ENCODE results near the gene LDHD. TPM values are rescaled to one million over a fixed set of nuclear protein-coding genes. Genes with fewer than 3 reads are reported as not detected.

Gene LDHD
- polyA plus RNA-seq, 3 donors = 3.7 to 6.3 (median 5.4) TPM

DNA sequence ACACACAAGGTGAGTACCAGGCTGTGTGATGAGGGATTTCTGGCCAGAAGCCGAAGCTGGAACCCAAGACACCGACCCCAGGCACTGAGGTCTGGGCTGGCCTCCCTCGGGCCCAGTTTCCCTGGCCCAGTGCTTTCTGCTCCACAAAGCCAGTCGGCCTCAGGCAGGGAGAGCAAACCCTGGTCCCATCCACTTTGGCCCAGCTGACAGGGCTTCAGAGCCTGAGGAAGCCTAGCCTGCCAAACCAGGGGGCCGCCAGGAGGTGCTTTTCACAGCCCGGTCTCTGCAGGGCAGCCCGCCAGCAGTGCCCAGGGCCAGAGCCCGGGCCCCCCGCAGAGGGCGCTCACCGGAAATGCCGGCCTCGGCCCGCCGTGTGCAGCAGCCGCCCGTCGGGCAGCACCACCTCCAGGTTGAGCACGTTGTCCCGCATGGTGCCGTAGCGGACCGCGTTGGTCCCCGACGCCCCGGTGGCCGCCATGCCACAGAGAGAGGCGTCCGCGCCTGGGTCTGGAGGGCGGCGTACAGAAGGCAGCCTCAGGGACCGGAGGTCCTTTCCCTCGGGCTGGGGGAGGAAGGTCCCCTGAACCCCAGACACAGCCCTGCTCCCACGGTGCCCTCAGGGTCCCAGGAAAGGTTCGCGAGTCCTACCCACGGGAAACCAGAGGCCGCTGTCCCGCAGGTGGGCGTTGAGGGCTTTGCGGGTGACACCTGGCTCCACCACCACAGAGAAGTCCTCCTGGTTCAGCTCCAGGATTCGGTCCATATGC is 2.2 kb downstream of the LDHD start:
- H2AFZ ChIP-seq (ENCODE audit: insufficient read depth, low read depth, low read length, poor library complexity, severe bottlenecking) = no peak overlapping the region
- DNase-seq = no peak
- H3K27me3 ChIP-seq (ENCODE audit: control insufficient read depth in 2 of 2, insufficient read depth in 2 of 2, low read length in 2 of 2) = peaks cover 0 to 23% of the 10 kb centered on the region in 2 donors
- no peak overlapping the region for H3K4me2 ChIP-seq (replicated peaks; ENCODE audit: extremely low read depth, low read length, poor library complexity, severe bottlenecking)
- Mint-ChIP-seq H3K4me3 (no peak overlapping the region), H3K27ac (no peak overlapping the region), H3K27me3 (ENCODE audit: low read depth in 3 of 3) (peaks cover 22 to 32% (median 30%) of the 10 kb centered on the region in 3 donors), H3K36me3 (peaks cover 8 to 11% of the 10 kb centered on the region in 2 donors), H3K9me3 (peaks cover 0 to 11% (median 3%) of the 10 kb centered on the region in 7 donors), H3K4me1 (peaks cover 49% of the 10 kb centered on the region)
- no peak overlapping the region for H3K27ac ChIP-seq (ENCODE audit: low read depth in 1 of 2, low read length in 2 of 2)
- intact Hi-C loops (cut with micrococcal nuclease) = loop anchor here (5.0 kb wide), 2 partner anchors 52 to 117 kb away; partner anchors contain the start of gene ZNRF1 (in 1 of the 2)
- WGBS (ENCODE audit: insufficient coverage) = 96% methylated on average over 42 of the region's 44 CpGs
- no peaks in the 10 kb centered on the region for H4K20me1 ChIP-seq (ENCODE audit: insufficient read depth, low read length)
- H3K9me3 ChIP-seq (replicated peaks in 1 of 2; ENCODE audit: control insufficient read depth in 1 of 2, insufficient read depth in 1 of 2, low read length in 2 of 2) = no peaks in the 10 kb centered on the region
- no peak for TF ChIP-seq CTCF (IDR thresholded peaks at IDR 0.05)
- no peak overlapping the region for H3K9ac ChIP-seq (ENCODE audit: insufficient read depth, low read length, poor library complexity, severe bottlenecking)
- no peaks in the 10 kb centered on the region for H3K36me3 ChIP-seq (replicated peaks in 1 of 2; ENCODE audit: control insufficient read depth in 1 of 2, insufficient read depth in 2 of 2, low read length in 2 of 2)
- no peaks in the 10 kb centered on the region for H3K79me2 ChIP-seq (ENCODE audit: insufficient read depth, low read length)
- peaks cover 46 to 52% of the 10 kb centered on the region in 2 donors for H3K4me1 ChIP-seq (ENCODE audit: control insufficient read depth in 1 of 2, insufficient read depth in 2 of 2, low read length in 2 of 2)
- no peak overlapping the region for H3K4me3 ChIP-seq (replicated peaks in 1 of 3; ENCODE audit: low read depth in 2 of 3, low read length in 3 of 3)

GRCh38 chr16:75113541-75114121 is 2.9 kb downstream of the LDHD start:
- Histone ChIP-seq H3K27me3 (ENCODE audit: control insufficient read depth in 2 of 2, insufficient read depth in 2 of 2, low read length in 2 of 2) (peaks cover 0 to 23% of the 10 kb centered on the region in 2 donors), H4K20me1 (ENCODE audit: insufficient read depth, low read length) (no peaks in the 10 kb centered on the region), H3K9ac (ENCODE audit: insufficient read depth, low read length, poor library complexity, severe bottlenecking) (no peak overlapping the region), H3K4me2 (replicated peaks; ENCODE audit: extremely low read depth, low read length, poor library complexity, severe bottlenecking) (no peak overlapping the region), H3K4me3 (replicated peaks in 1 of 3; ENCODE audit: low read depth in 2 of 3, low read length in 3 of 3) (no peak overlapping the region), H2AFZ (ENCODE audit: insufficient read depth, low read depth, low read length, poor library complexity, severe bottlenecking) (no peak overlapping the region), H3K27ac (ENCODE audit: low read depth in 1 of 2, low read length in 2 of 2) (no peak overlapping the region), H3K36me3 (replicated peaks in 1 of 2; ENCODE audit: control insufficient read depth in 1 of 2, insufficient read depth in 2 of 2, low read length in 2 of 2) (no peaks in the 10 kb centered on the region), H3K4me1 (ENCODE audit: control insufficient read depth in 1 of 2, insufficient read depth in 2 of 2, low read length in 2 of 2) (peaks cover 54 to 59% of the 10 kb centered on the region in 2 donors), H3K79me2 (ENCODE audit: insufficient read depth, low read length) (no peaks in the 10 kb centered on the region), H3K9me3 (replicated peaks in 1 of 2; ENCODE audit: control insufficient read depth in 1 of 2, insufficient read depth in 1 of 2, low read length in 2 of 2) (no peaks in the 10 kb centered on the region)
- Mint-ChIP-seq H3K36me3 (peaks cover 11 to 14% of the 10 kb centered on the region in 2 donors), H3K27me3 (ENCODE audit: low read depth in 3 of 3) (peaks cover 22 to 32% (median 30%) of the 10 kb centered on the region in 3 donors), H3K4me3 (no peak overlapping the region), H3K4me1 (peaks cover 56% of the 10 kb centered on the region), H3K9me3 (peaks cover 0 to 6% (median 3%) of the 10 kb centered on the region in 7 donors), H3K27ac (no peak overlapping the region)
- no peak for DNase-seq
- intact Hi-C loops (cut with micrococcal nuclease) = loop anchor here (5.0 kb wide), 2 partner anchors 51 to 116 kb away; partner anchors contain the start of gene ZNRF1 (in 1 of the 2)
- 95% methylated on average over 17 of the region's 20 CpGs for WGBS (ENCODE audit: insufficient coverage)
- no peak for TF ChIP-seq CTCF (IDR thresholded peaks at IDR 0.05)
